ENCODE measurements around the gene LMX1B.

DNA sequence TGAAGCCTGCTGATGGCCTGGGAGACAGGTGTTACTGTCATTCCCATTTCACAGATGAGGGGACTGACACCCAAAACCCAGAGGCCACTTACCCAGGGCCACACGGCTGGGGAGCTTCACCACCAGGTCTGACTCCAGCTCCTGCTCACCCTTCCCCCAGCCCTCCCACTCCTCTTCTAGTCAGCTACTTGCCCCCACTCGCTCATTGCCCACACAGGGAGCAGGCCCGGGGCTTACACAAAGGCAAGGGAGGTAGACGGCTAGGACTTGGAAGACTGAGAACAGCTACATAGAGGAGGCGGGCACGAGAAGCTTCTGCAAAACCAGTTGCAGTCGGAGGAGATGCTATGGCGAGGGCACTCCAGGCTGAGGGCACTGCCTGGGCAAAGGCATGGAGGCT lies 21.3 kb downstream of the LMX1B start:
- TF ChIP-seq, protein P1, sequence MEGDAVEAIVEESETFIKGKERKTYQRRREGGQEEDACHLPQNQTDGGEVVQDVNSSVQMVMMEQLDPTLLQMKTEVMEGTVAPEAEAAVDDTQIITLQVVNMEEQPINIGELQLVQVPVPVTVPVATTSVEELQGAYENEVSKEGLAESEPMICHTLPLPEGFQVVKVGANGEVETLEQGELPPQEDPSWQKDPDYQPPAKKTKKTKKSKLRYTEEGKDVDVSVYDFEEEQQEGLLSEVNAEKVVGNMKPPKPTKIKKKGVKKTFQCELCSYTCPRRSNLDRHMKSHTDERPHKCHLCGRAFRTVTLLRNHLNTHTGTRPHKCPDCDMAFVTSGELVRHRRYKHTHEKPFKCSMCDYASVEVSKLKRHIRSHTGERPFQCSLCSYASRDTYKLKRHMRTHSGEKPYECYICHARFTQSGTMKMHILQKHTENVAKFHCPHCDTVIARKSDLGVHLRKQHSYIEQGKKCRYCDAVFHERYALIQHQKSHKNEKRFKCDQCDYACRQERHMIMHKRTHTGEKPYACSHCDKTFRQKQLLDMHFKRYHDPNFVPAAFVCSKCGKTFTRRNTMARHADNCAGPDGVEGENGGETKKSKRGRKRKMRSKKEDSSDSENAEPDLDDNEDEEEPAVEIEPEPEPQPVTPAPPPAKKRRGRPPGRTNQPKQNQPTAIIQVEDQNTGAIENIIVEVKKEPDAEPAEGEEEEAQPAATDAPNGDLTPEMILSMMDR (IDR thresholded peaks at IDR 0.05): no peak
- no peak for TF ChIP-seq POLR2A (IDR thresholded peaks at IDR 0.05)

Measured in upper lobe of left lung (tissue), 4 donors.